HL-60 (cell line): Measurements from ENCODE around the gene C1orf216.

Experiments
- GABPA ChIP-seq: IDR thresholded peaks from 2 replicates; pipeline ENCODE4 v1.6.1; 2012; ENCODE audit warnings: low read depth
- POLR2AphosphoS5 ChIP-seq: IDR thresholded peaks from 2 replicates; pipeline ENCODE4 v1.6.1; 2012; ENCODE audit warnings: low read depth
- SPI1 ChIP-seq: IDR thresholded peaks from 2 replicates; pipeline ENCODE4 v1.6.1; 2012; ENCODE audit warnings: low read depth, mild to moderate bottlenecking, borderline replicate concordance
- TF ChIP-seq, protein P1 (sequence below): IDR thresholded peaks from one replicate; pipeline ENCODE4 v1.5.1; 2011; ENCODE audit warnings: low read length, control low read depth, inconsistent platforms; ENCODE audit not compliant: insufficient read depth
- TF ChIP-seq, protein P2 (sequence below): IDR thresholded peaks from 2 replicates; pipeline ENCODE4 v1.6.1; 2012; ENCODE audit warnings: low read depth; ENCODE audit not compliant: insufficient replicate concordance

DNA sequence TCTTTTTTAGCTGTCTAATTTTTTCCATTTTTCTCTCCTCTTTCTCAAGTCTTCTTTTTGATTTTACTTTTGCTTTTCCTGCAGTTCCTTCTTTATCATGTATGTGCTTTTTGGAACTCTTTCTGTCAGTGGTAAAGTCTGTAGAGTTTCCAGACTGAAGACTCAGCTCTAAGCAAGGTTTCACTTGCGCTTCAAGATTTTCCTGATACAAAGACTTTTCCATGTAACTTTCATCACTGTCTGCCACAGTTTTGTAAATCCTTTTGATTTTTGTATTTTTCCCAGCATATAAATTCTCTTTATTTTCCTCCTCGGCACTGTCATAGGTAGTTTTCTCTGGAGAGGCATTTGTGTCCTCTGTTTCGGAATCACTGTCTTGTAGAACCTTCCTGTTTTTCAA, 45.6 kb upstream of the C1orf216 start:
- TF ChIP-seq, protein P1, sequence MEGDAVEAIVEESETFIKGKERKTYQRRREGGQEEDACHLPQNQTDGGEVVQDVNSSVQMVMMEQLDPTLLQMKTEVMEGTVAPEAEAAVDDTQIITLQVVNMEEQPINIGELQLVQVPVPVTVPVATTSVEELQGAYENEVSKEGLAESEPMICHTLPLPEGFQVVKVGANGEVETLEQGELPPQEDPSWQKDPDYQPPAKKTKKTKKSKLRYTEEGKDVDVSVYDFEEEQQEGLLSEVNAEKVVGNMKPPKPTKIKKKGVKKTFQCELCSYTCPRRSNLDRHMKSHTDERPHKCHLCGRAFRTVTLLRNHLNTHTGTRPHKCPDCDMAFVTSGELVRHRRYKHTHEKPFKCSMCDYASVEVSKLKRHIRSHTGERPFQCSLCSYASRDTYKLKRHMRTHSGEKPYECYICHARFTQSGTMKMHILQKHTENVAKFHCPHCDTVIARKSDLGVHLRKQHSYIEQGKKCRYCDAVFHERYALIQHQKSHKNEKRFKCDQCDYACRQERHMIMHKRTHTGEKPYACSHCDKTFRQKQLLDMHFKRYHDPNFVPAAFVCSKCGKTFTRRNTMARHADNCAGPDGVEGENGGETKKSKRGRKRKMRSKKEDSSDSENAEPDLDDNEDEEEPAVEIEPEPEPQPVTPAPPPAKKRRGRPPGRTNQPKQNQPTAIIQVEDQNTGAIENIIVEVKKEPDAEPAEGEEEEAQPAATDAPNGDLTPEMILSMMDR, result no peak
- TF ChIP-seq POLR2AphosphoS5 (no peak), GABPA (no peak), SPI1 (no peak)
- TF ChIP-seq, protein P2, sequence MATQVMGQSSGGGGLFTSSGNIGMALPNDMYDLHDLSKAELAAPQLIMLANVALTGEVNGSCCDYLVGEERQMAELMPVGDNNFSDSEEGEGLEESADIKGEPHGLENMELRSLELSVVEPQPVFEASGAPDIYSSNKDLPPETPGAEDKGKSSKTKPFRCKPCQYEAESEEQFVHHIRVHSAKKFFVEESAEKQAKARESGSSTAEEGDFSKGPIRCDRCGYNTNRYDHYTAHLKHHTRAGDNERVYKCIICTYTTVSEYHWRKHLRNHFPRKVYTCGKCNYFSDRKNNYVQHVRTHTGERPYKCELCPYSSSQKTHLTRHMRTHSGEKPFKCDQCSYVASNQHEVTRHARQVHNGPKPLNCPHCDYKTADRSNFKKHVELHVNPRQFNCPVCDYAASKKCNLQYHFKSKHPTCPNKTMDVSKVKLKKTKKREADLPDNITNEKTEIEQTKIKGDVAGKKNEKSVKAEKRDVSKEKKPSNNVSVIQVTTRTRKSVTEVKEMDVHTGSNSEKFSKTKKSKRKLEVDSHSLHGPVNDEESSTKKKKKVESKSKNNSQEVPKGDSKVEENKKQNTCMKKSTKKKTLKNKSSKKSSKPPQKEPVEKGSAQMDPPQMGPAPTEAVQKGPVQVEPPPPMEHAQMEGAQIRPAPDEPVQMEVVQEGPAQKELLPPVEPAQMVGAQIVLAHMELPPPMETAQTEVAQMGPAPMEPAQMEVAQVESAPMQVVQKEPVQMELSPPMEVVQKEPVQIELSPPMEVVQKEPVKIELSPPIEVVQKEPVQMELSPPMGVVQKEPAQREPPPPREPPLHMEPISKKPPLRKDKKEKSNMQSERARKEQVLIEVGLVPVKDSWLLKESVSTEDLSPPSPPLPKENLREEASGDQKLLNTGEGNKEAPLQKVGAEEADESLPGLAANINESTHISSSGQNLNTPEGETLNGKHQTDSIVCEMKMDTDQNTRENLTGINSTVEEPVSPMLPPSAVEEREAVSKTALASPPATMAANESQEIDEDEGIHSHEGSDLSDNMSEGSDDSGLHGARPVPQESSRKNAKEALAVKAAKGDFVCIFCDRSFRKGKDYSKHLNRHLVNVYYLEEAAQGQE, result no peak
